Stimulated activated CD8-positive, alpha-beta memory T cell treated with anti-CD3 and anti-CD28 coated beads, Interleukin-2, amount 100 ng/mL, for 1 hour (primary cell): Measurements from ENCODE around the gene ODF4.
A peak's percentile ranks its signal among the peaks of the same experiment; 100 is the strongest.

ENCODE experiments used
- DNase-seq, 2 donors: peaks; one replicate each; pipeline ENCODE4 v3.0.0-alpha.2; 2020; ENCODE audit warnings: low read depth in 2 of 2

The ODF4 gene, protein sequence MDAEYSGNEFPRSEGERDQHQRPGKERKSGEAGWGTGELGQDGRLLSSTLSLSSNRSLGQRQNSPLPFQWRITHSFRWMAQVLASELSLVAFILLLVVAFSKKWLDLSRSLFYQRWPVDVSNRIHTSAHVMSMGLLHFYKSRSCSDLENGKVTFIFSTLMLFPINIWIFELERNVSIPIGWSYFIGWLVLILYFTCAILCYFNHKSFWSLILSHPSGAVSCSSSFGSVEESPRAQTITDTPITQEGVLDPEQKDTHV

DNA sequence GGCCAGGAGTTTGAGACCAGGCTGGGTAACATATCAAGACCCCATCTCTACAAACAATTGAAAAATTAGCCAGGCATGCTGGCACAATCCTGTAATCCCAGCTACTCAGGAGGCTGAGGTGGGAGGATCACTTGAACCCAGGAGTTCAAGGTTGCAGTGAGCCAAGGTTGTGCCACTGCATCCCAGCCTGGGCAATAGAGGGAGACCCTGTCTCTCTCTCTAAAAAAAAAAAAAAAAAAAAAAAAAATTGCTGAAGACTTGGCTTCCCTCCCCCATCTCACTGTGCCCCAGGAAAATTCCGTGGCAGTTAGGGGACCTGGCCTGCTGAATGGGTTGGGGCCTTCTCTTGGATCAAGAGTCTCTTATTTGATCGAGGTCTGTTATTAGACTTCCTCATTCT is at the start of gene ODF4:
Gene ODF4, plus strand, starts transcription at position 301 of the 400 bp plus-strand sequence. CDS start 212 bp downstream, outside the sequence.
- no peak for DNase-seq

DNA sequence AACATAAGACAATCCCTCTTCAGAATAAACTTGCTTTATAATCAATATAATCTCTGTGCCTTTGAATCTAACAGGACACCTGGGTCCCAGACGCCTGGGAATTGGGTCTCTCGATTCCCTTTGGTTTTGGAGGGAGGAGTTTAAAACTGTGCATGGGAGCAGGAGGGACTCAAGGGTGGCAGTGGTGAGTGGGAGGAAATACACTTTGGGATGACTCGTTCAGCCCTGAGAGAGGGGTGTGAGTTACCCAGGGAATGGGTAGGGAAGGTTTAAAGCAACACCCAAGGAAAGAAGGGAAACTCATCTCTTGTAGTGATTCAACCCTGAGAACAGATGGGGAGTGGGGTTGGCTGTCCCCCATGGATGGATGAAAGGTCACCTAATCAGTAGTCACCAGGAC is 49.6 kb upstream of the ODF4 start:
- no peak for DNase-seq

DNA sequence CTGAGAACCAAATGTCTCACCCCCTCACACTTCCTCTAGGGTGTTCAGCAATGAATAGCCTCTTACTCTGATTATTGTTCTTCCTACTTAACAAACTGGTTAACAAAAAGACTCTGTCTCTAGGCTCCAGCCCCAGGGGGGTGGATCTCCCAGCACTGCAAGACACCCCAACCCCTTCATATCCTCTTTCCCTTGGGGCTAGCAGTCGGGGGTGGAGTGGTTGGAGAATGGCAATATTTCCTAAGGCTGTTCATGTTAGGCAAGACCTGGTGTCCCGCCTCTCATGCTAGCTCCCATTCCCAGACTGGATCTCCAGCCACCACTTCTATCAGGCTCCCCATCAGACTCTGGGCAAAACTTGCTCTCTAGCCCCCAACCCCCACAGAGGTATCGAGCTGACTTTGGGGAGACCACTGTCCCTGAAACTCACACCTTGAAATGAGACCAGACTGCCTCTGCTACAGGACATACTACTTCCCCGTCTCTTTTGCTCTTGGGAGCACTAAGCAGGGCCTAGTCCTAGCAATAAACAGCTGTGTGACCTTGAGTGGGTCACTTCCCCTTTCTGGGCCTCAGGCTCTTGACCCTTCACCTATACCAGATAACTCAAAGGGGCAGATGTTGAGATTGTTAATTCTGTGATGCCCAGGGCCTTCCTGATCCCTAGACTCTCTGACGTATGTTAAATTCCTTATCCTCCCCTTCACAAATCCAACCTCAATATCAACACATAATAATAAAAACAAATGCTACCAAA is 46.8 kb upstream of the ODF4 start:
- DNase-seq = no peak

DNA sequence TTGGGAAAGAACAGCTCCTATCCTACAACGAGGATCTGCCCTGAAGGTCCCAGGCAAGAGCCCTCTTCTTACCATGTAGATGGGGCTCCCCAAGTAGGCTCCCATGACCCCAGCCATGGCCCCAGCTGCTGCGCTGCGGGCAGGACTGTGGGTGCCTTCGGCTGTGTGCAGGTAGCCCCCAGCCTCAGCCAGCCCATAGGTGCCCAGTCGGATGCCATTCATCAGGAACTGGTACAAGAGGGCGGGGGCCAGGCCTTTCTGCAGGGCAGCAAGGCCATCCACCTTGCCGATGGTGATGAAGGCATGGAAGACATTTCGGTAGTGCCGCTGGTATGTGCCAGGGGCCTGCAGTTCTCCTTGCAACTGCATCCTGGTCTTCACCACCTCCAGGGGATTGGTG is 45.3 kb upstream of the ODF4 start:
- no peak for DNase-seq

DNA sequence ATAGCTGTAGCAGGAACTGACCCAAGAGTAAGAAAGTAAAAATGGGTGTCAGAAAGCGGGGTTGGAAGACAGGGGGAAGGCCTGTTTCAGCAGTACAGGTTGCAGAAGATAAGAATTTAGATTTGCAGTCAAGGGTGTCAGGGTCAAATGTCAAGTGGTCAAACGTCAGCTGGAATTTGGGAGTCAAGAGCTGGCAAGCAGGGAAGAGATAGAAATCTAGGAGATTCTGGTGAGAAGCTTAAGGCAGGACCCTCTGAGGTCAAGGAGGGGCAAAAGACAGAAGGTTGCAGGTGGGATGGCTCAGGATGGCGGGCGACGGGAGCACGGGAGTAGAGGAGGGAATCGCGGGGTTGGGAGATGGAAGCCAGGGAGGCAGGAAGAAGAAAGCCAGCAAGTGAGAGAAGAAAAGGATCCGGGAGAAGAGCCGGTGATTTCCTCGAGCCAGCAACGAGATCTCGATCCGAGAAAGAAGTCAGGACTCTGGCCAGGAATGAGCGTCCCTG is 44.8 kb upstream of the ODF4 start:
- DNase-seq = no peak

DNA sequence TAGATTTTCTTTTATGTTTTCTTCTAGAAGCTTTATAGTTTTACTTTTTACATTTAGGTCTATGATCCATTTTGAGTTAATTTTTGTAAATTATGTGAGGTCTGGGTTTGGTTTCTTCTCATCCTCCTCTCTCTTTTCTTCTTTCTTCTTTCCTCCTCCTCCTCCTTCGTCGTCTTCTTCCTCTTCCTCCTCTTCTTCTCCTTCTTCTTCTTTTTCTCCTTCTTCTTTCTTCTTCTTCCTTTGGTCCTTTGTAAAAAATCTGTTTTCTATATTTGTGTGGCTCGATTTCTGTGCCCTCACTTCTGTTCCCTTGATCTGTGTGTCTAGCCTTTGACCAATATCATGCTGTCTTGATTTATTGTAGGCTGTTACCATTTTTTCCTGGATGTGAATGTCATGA is 39.4 kb upstream of the ODF4 start:
- no peak for DNase-seq

DNA sequence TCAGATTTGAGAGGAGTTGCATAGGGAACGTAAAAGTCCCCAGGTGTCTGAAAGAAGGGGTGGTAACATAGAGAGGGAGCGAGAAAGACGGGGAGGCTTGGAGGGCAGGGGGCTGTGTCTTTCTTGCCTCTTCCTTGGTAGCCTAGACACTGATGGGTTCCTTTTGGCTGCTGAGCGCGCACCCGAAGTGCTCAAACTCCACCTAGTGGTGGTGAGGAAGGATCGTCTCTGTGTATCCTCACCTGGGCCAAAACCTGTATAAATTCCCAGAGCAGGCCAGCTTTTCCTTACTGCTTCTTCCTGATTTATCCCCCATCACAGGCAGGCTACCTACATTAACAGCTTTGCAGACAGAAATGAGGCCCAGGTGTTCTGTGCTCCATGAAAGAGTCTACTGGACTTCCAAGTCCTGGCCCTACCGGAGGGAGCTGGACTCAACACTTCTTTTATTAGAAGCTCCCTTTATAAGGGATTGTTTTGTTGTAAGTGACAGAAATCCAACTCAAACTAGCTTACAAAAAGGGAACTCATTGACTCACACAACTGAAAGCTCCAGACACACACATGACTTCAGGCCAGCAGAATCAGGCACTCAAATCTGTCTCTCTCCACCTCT is 38.9 kb upstream of the ODF4 start:
- peak; percentile 23 to 39 for DNase-seq

DNA sequence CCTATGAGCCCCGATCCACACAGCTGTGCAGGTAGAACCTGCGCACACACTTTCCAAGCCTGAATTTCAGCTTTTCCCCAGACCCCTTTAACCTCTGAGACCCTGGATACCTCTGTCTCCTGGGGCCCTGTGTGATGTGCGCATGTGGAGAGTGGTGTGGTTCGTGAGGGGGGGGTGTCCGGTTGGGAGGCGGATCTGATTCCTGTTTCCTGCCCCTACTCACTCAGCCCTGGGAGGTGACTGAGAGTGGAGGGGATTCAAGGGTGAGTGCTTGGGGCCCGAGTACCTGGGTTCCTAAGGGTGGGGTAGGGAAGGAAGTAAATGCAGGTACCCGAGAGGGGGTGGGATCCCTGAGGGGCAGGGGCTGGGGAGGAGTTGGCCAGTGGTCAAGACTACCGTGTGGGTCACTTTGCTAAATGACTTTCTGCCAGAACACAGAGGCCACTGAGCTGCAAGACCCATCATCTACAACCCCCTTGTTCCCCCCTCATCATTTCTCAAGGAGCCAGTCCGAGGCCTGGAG is 29.0 kb upstream of the ODF4 start:
- DNase-seq = no peak

DNA sequence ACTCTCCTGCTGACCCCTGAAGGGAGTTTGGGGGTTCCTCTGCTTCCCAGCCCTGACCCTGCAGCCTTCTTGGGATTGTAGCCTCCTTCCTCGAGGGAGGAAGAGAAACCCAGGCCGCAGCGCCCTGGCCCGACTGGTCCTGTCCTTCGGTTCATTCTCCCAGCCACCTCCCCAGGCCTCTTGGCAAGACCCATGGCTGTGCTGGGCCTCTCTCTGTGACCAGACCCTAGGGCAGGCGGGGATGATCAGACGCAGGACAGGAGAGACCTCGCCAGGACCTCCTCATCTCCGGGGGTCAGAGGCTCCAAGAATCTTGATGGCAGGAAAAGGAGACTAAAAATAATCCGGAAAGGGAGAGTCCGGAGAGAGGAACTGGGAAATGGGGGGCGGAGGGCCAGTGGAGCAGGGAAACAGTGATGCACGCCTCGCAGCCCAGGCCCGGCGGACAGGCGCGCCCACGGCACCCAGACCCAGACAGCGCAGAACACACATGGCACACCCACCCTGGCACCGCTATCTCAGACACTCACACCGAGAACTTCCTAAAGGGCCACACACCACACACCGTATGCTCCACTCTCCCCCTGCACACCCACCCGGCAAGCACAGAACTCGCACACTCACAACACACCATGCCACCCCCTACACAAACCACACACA is 28.4 kb upstream of the ODF4 start:
- no peak for DNase-seq

DNA sequence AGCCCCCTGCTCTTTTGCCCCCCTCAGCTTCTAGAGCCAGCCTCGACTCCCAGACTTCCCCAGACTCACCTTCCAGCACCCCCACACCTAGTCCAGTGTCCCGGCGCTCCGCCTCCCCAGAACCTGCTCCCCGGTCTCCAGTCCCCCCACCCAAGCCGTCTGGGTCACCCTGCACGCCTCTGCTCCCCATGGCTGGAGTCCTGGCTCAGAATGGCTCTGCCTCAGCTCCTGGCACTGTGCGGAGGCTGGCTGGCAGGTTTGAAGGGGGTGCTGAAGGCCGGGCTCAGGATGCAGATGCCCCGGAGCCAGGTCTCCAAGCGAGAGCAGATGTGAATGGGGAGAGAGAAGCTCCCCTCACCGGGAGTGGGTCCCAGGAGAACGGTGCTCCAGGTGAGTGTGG is 27.4 kb upstream of the ODF4 start:
- no peak for DNase-seq

DNA sequence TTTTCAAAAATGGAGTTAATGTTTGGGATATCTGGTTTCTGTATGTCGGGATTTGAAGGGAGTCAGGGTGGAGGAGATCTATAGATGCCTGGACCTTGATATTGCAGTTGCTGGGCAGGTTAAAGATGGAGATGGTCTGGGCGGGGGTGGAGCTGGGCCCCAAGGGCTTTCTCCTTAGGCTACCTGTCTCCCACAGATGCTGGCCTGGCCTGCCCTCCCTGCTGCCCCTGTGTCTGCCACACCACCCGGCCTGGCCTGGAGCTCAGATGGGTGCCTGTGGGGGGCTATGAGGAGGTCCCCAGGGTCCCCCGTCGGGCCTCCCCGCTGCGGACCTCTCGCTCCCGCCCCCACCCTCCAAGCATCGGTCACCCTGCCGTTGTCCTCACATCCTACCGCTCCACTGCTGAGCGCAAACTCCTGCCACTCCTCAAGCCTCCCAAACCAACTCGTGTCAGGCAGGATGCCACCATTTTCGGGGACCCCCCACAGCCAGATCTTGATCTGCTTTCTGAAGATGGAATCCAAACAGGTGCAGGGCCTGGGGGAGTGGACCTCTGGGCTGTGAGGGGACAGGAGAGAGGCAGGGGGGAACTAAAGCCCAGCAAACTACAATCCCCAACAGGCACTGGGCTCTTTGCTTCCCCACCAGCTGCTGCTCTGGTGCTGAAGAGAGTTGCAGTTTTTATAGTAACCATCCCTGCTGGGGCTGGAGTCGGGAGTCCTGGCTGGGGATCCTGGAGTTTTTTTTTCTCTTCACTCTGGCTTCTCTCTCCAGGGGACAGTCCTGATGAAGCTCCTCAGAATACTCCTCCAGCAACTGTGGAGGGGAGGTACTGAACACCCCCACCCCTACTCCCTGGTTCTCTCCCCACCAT is 26.7 kb upstream of the ODF4 start:
- no peak for DNase-seq

DNA sequence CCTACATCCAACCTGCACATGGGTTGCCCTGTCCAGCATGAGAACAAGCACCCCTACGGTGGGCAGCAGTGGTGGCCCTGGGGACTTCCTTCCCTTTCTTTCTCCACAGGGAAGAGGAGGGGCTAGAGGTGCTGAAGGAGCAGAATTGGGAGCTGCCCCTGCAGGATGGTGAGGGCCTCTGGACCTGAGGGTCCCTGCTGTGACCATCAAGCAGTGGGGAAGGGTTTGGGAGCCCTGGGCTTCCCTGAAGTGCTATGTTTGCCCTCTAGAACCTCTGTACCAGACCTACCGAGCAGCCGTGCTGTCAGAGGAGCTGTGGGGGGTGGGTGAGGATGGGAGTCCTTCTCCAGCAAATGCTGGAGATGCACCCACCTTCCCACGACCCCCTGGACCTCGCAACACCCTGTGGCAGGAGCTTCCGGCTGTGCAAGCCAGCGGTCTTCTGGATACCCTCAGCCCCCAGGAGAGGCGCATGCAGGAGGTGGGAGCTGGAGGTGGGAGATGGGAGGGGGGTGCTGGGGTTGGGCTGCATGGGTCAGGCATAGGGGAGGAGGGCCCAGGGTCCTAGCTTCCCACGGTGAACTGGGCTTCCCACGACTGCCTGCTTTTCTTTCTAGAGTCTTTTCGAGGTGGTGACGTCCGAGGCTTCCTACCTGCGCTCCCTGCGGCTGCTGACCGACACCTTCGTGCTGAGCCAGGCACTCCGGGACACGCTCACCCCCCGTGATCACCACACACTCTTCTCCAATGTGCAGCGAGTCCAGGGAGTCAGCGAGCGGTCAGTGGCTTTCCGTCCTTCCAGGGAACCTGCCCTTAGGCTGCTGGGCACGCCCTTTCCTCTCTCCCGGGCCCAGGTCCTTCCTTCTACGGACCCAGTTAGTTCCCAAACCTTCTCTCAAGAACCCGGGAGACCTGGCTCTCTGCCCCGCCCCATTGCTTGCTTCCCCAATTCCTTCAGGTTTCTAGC is 24.6 kb upstream of the ODF4 start:
- DNase-seq = no peak

DNA sequence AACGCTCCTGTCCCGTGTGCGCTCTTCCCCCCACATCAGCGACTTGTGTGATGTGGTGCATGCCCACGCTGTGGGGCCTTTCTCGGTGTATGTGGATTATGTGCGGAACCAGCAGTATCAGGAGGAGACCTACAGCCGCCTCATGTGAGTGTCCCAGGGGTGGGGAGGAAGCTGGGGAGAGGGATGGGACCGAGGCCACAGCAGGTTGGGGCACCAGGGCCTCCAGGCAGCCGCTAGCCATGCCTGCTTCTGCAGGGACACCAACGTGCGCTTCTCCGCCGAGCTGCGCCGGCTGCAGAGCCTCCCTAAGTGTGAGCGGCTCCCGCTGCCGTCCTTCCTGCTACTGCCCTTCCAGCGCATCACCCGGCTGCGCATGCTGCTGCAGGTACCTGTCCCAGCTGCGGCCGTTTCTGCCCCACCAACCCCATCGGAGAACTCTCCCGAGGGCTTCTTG is 23.8 kb upstream of the ODF4 start:
- no peak for DNase-seq

DNA sequence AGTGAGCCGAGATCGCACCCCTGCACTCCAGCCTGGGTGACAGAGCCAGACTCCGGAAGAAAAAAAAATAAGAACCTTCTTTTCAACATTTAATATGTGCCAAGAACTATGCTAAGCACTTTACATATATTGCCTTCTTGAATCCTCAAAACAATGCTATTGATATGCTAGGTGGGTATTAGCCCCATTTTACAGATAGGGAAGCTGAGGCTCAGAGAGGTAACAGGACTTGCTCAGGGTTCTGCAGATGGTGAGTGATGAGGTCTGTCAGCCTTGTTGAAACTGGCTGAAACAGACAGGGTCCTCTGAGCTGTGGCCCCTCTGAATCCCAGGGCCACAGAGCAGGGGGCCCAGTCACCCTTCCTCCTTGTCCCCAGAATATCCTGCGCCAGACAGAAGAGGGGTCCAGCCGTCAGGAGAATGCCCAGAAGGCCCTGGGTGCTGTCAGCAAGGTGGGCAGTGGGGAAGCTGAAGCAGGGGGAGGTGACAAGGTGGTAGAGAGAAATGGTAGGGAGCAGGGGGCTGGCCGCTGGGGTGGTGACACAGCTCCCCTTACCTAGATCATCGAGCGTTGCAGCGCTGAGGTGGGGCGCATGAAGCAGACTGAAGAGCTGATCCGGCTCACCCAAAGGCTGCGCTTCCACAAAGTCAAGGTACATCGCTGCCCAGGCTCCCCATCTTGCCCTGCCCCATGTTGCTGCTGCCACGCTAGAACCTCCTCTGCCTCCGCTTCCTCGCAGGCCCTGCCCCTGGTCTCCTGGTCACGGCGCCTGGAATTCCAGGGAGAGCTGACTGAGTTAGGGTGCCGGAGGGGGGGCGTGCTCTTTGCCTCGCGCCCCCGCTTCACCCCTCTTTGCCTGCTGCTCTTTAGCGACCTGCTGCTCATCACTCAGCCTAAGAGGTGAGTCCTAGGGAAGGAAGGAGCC is 21.4 kb upstream of the ODF4 start:
- DNase-seq = no peak

DNA sequence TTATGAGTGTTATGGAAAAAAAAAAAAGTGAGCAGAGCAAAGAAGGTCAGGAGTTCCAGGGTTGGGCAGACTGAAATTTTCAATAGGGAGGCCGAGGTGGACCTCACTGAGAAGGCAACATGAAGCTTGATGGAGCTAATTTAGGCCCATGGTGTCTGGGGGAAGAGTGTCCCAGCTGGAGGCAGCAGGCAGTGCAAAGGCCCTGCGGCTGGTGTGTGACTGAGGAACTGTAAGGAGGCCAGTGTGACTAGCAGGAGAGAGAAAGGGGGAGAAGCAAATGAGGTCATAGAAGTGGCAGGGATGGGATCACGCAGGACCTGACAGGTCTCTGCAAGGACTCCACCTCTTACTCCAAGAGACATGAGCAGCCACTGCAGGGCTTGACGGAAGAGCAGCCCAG is 19.4 kb upstream of the ODF4 start:
- no peak for DNase-seq

DNA sequence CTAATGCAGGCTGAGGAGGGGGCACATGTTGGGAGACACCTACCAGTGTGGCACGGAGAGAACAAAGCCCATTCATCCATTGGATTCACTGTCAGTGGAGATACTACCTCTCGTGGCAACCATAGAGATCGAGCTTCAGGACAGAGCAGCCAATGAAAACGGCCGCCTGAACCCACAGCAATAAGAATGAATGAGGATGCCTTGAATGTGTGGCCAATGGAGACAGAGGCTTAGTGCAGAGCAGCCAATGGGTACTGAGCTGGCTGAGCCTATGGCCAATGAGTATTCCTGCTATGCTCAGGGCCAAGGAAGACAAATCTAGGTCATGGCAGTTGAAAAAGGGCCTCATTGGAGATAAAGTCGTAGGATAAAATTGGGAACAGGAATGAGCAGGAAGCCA is 18.6 kb upstream of the ODF4 start:
- no peak for DNase-seq

DNA sequence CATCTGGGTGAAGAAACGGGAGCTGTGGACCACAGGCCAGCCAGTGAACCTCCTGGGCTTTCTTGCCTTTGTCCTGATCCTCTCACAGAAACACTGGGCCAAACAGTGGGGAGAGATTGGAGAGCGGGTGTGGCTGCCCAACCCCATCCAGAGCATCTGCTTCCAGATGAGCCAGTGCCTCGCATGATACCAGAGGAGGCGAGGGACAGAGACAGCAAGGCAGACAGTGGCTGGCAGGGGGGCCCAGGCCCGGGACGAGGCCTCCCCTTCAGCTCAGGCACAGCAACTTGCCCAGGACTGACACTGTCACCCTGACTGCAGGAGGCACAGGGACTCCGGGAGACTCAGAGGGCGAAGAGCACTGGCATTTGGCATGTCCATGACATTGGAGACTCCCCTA is 17.6 kb upstream of the ODF4 start:
- no peak for DNase-seq

DNA sequence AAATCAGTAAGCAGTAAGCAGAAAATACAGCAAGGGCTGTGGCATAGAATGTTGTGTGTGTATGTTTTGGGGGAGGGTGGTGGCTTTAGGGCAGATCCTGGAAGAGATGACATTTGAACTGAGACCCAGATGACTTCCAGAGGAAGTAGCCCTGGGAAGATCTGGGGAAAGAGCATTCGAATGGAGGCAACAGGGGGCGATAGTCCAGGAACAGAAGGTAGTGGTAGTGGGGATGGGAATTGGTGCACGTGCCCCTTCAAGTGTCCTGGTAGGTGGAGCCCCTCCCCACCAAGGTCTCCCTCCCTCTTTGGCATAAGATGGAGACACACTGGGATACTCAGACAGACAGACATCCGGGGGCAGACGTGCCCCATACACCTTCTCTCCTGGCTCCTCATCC is 15.5 kb upstream of the ODF4 start:
- DNase-seq = no peak

DNA sequence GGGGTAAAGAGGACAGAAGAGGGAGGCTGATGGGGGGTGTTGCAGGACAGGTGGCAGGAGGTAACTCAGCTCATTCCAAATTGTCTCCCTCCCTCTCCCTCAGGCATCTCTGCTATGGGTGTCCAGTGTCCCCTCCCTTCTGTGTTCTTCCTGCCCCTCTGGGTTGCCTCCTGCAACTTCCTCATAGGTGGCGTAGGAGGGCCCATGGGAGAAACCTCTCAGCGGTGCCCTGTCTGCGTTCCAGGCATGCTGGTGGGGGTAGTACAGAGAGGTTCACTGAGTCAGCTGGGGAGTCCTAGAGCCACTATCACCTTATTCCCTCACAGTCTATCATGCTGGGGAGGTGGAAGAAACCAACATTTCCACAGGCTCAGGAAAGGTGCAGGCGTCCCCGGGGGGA is 14.7 kb upstream of the ODF4 start:
- DNase-seq = no peak
